ENCODE measurements around the gene JAG1. TPM values are rescaled to one million over a fixed set of nuclear protein-coding genes. Genes with fewer than 3 reads are reported as not detected.
"Not testable (repeated sequence)": the region's sequence is repeated elsewhere in the genome, so short reads cannot be mapped to it uniquely, and the experiment has no call there.

The JAG1 gene
- total RNA-seq, 1 experiment from 2014 or later: 89.6 TPM

GRCh38 chr20:10634683-10635411, 39.0 kb downstream of the JAG1 start:
- in situ Hi-C loops (cut with HindIII; ENCODE audit: low pct_unique_long_range_greater_than_20kb, low sequenced_read_pairs): no loop called here
- no peak for DNase-seq (ENCODE audit: low read depth, low spot score)

- no peak for DNase-seq (ENCODE audit: low read depth, low spot score)
- in situ Hi-C loops (cut with HindIII; ENCODE audit: low pct_unique_long_range_greater_than_20kb, low sequenced_read_pairs): no loop called here
Measured at GRCh38 chr20:10634211-10634610, 39.6 kb downstream of the JAG1 start.

GRCh38 chr20:10633718-10634117, 40.1 kb downstream of the JAG1 start:
- in situ Hi-C loops (cut with HindIII; ENCODE audit: low pct_unique_long_range_greater_than_20kb, low sequenced_read_pairs): no loop called here
- DNase-seq (ENCODE audit: low read depth, low spot score): no peak

GRCh38 chr20:10632721-10633509, 40.9 kb downstream of the JAG1 start:
- in situ Hi-C loops (cut with HindIII; ENCODE audit: low pct_unique_long_range_greater_than_20kb, low sequenced_read_pairs): no loop called here
- DNase-seq (ENCODE audit: low read depth, low spot score): no peak

GRCh38 chr20:10631126-10631525, 42.7 kb downstream of the JAG1 start:
- DNase-seq (ENCODE audit: low read depth, low spot score): no peak
- in situ Hi-C loops (cut with HindIII; ENCODE audit: low pct_unique_long_range_greater_than_20kb, low sequenced_read_pairs): no loop called here

GRCh38 chr20:10629946-10630650, 43.7 kb downstream of the JAG1 start:
- in situ Hi-C loops (cut with HindIII; ENCODE audit: low pct_unique_long_range_greater_than_20kb, low sequenced_read_pairs): no loop called here
- no peak for DNase-seq (ENCODE audit: low read depth, low spot score)

GRCh38 chr20:10626896-10627295, 46.9 kb downstream of the JAG1 start:
- in situ Hi-C loops (cut with HindIII; ENCODE audit: low pct_unique_long_range_greater_than_20kb, low sequenced_read_pairs): no loop called here

GRCh38 chr20:10625641-10626040, 48.2 kb downstream of the JAG1 start:
- DNase-seq (ENCODE audit: low read depth, low spot score): no peak
- in situ Hi-C loops (cut with HindIII; ENCODE audit: low pct_unique_long_range_greater_than_20kb, low sequenced_read_pairs): no loop called here

More at GRCh38 chr20:10626896-10627295, 46.9 kb downstream of the JAG1 start:
- no peak for DNase-seq (ENCODE audit: low read depth, low spot score)

- DNase-seq (ENCODE audit: low read depth, low spot score): no peak
- in situ Hi-C loops (cut with HindIII; ENCODE audit: low pct_unique_long_range_greater_than_20kb, low sequenced_read_pairs): no loop called here
Measured at GRCh38 chr20:10622657-10623418, 51.0 kb downstream of the JAG1 start.

- in situ Hi-C loops (cut with HindIII; ENCODE audit: low pct_unique_long_range_greater_than_20kb, low sequenced_read_pairs): no loop called here
- no peak for DNase-seq (ENCODE audit: low read depth, low spot score)
Measured at GRCh38 chr20:10621149-10621548, 52.6 kb downstream of the JAG1 start.

- in situ Hi-C loops (cut with HindIII; ENCODE audit: low pct_unique_long_range_greater_than_20kb, low sequenced_read_pairs): no loop called here
- peak; percentile 54 for DNase-seq (ENCODE audit: low read depth, low spot score)
Measured at GRCh38 chr20:10619427-10619826, 54.4 kb downstream of the JAG1 start.

GRCh38 chr20:10618611-10619245, 55.1 kb downstream of the JAG1 start:
- DNase-seq (ENCODE audit: low read depth, low spot score): no peak

GRCh38 chr20:10617549-10618133, 56.2 kb downstream of the JAG1 start:
- in situ Hi-C loops (cut with HindIII; ENCODE audit: low pct_unique_long_range_greater_than_20kb, low sequenced_read_pairs); DNase-seq (ENCODE audit: low read depth, low spot score): not testable (repeated sequence)

More at GRCh38 chr20:10618611-10619245, 55.1 kb downstream of the JAG1 start:
- in situ Hi-C loops (cut with HindIII; ENCODE audit: low pct_unique_long_range_greater_than_20kb, low sequenced_read_pairs): no loop called here

- DNase-seq (ENCODE audit: low read depth, low spot score): no peak
- in situ Hi-C loops (cut with HindIII; ENCODE audit: low pct_unique_long_range_greater_than_20kb, low sequenced_read_pairs): no loop called here
Measured at GRCh38 chr20:10616212-10616611, 57.6 kb downstream of the JAG1 start.

- no peak for DNase-seq (ENCODE audit: low read depth, low spot score)
- in situ Hi-C loops (cut with HindIII; ENCODE audit: low pct_unique_long_range_greater_than_20kb, low sequenced_read_pairs): no loop called here
Measured at GRCh38 chr20:10613911-10614310, 59.9 kb downstream of the JAG1 start.

GRCh38 chr20:10613426-10613825, 60.4 kb downstream of the JAG1 start:
- in situ Hi-C loops (cut with HindIII; ENCODE audit: low pct_unique_long_range_greater_than_20kb, low sequenced_read_pairs); DNase-seq (ENCODE audit: low read depth, low spot score): not testable (repeated sequence)

GRCh38 chr20:10611357-10611756, 62.4 kb downstream of the JAG1 start:
- in situ Hi-C loops (cut with HindIII; ENCODE audit: low pct_unique_long_range_greater_than_20kb, low sequenced_read_pairs): no loop called here
- DNase-seq (ENCODE audit: low read depth, low spot score): peak; percentile 76

Data from SK-MEL-5 (cell line).